Spleen (tissue), 11 donors: ENCODE data around the gene MX2. TPM values are rescaled to one million over a fixed set of nuclear protein-coding genes. Genes with fewer than 3 reads are reported as not detected.

Experiments used
- DNase-seq: peaks from one replicate; pipeline ENCODE4 v3.0.0-alpha.2; 2020
- H3K27ac ChIP-seq, 8 donors: fragments of 200-600 bp; sonication (generic) in 7 of 8; 1 replicate in 4 of 8; 2 replicates in 4 of 8; pipeline versions ENCODE4 v1.5.0 to v1.8.0; 2016 to 2021; ENCODE audit warnings: inconsistent platforms in 4 of 8, mild to moderate bottlenecking in 4 of 8, moderate library complexity in 1 of 8
- H3K27me3 ChIP-seq, 7 donors: fragments of 200-600 bp; sonication (generic) in 6 of 7; replicated peaks in 1 of 7; 1 replicate in 4 of 7; 2 replicates in 3 of 7; pipeline versions ENCODE4 v1.5.0 to v1.8.0; 2016 to 2021; ENCODE audit warnings: inconsistent platforms in 3 of 7, mild to moderate bottlenecking in 1 of 7
- H3K36me3 ChIP-seq, 6 donors: fragments of 200-600 bp; sonication (generic) in 5 of 6; 1 replicate in 4 of 6; 2 replicates in 2 of 6; pipeline versions ENCODE4 v1.5.0 to v1.8.0; 2016 to 2021; ENCODE audit warnings: inconsistent platforms in 2 of 6
- H3K4me1 ChIP-seq, 6 donors: fragments of 200-600 bp; sonication (generic) in 5 of 6; 1 replicate in 3 of 6; 2 replicates in 3 of 6; pipeline versions ENCODE4 v1.5.0 to v1.8.0; 2016 to 2021; ENCODE audit warnings: inconsistent platforms in 3 of 6
- H3K4me3 ChIP-seq, 8 donors: fragments of 200-600 bp; sonication (generic) in 7 of 8; 1 replicate in 4 of 8; 2 replicates in 4 of 8; pipeline versions ENCODE4 v1.5.0 to v1.8.0; 2016 to 2021; ENCODE audit warnings: inconsistent platforms in 4 of 8, mild to moderate bottlenecking in 4 of 8, moderate library complexity in 2 of 8
- H3K9me3 ChIP-seq, 8 donors: fragments of 200-600 bp; sonication (generic) in 7 of 8; 1 replicate in 4 of 8; 2 replicates in 4 of 8; pipeline versions ENCODE4 v1.5.0 to v1.8.0; 2016 to 2021; ENCODE audit warnings: inconsistent platforms in 4 of 8
- POLR2A ChIP-seq, 3 donors: fragments of 450-650 bp; IDR thresholded peaks; one replicate each; pipeline ENCODE4 v1.5.1; 2017; ENCODE audit warnings: antibody characterized with exemption in 3 of 3, mild to moderate bottlenecking in 1 of 3
- POLR2AphosphoS5 ChIP-seq, 3 donors: sonication (generic); formaldehyde crosslinking; IDR thresholded peaks; one replicate each; pipeline ENCODE4 v1.5.1; 2017; ENCODE audit warnings: antibody characterized with exemption in 3 of 3
- WGBS, 5 donors: extraction: QIAGEN DNeasy Blood & Tissue Kit in 3 of 5; methylation state at CpG; one replicate each; pipeline versions ENCODE4 v1.1.5 to v1.1.7; 2013 to 2018; 5-methylcytosine and 5-hydroxymethylcytosine counted together
- intact Hi-C: fragments of 100-400 bp; cut with DNase I; formaldehyde crosslinking; loops from one replicate; pipeline ENCODE4 v1.15.0; 2023; ENCODE audit warnings: low total_unique reads
- polyA plus RNA-seq, 3 donors: library from polyadenylated mRNA; stranded (reverse); fragments of 200-250 nt; gene quantifications; one replicate each; pipeline ENCODE4 v1.2.1, GENCODE V29; 2013
- total RNA-seq, 7 donors: library from RNA; depleted of rRNA in 3 of 7; stranded (reverse); fragments of >200 nt in 3 of 7; fragmentation: NEBNext Ultra II Directional in 4 of 7; extraction: Animal tissue kit (Norgen Biotek cat#: 25700) in 4 of 7; gene quantifications; one replicate each; pipeline versions ENCODE4 v1.1.0 to v1.2.1, GENCODE V29; 2016 to 2021
- TF ChIP-seq, protein P1 (sequence below), 11 experiments: fragments of 200-600 bp in 7 of 11; fragments of 450-650 bp in 4 of 11; sonication (generic) in 4 of 11; IDR thresholded peaks in 8 of 11; conservative IDR thresholded peaks in 3 of 11; 1 replicate in 7 of 11; 2 replicates in 4 of 11; pipeline versions ENCODE4 v1.4.0 to v1.8.0; 2016 to 2021; ENCODE audit warnings: antibody characterized with exemption in 11 of 11, inconsistent platforms in 4 of 11, mild to moderate bottlenecking in 1 of 11
- donor health status: healthy with polysubstance abuse.
- donor health status: DM: no; HTN: no; CAD: no; lungs with moderate emphysema.
- donor health status: DM: no; HTN: no; CAD: no.
- donor health status: Bipolar disorder and iron deficiency.
- donor health status: healthy.
- donor health status: DM: no; HTN: no; CAD: no.
- donor health status: DM: yes; HTN: yes; CAD: no.

The MX2 gene
- total and polyA plus RNA-seq, 10 donors, result 20.0 to 109 (median 71.8) TPM

DNA sequence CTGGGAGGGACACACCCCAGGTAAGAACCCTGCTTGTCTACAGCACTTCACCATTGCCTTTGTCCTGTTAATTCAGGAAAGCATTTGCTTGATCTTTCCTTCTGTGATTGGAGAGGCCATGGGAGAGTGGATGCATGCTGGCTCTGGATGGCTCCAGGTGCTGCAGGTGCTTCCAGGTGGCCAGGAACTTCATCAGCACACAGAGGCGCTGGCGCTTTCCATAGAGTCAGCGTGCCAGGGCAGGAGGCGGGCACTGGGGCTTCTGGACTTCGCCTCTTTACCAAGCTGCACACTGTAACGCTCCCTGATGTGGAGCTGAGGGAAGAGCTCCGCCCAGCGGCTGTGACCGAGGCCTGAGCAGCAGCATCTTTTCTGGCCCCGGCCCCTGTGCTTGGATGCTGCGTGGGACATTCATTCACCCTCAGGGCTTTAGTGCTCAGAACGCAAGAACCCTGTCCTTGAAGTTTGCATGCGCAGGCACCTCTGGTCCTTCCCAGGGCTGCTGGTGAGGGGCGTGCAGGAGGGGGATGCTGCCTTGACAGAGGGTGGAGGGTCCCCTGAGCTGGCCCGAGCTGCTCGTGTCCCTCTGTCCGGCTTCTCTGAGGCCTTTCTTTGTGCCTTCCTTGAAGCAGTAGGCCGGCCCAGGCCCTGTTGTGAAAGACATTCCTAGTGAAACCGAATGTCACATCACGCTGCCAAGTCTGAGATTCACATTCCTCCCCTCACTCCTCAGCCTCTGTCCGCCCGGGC lies 1.6 kb upstream of the MX2 start:
- intact Hi-C loops, result loop anchor here (10.0 kb wide), 1 partner anchor 65 kb away; the partner anchor contains the start of gene MX1
- WGBS, 5 donors, result 78 to 92% (median 87%) methylated on average over 16 to 22 of the region's 22 CpGs
- H3K27me3 ChIP-seq, result no peaks in the 10 kb centered on the region
- TF ChIP-seq, protein P1, sequence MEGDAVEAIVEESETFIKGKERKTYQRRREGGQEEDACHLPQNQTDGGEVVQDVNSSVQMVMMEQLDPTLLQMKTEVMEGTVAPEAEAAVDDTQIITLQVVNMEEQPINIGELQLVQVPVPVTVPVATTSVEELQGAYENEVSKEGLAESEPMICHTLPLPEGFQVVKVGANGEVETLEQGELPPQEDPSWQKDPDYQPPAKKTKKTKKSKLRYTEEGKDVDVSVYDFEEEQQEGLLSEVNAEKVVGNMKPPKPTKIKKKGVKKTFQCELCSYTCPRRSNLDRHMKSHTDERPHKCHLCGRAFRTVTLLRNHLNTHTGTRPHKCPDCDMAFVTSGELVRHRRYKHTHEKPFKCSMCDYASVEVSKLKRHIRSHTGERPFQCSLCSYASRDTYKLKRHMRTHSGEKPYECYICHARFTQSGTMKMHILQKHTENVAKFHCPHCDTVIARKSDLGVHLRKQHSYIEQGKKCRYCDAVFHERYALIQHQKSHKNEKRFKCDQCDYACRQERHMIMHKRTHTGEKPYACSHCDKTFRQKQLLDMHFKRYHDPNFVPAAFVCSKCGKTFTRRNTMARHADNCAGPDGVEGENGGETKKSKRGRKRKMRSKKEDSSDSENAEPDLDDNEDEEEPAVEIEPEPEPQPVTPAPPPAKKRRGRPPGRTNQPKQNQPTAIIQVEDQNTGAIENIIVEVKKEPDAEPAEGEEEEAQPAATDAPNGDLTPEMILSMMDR (IDR thresholded peaks at IDR 0.05 in 8 of 11, conservative IDR thresholded peaks at IDR 0.05 in 3 of 11), result no peak
- peak in 1 of 3 donors; percentile 9 for TF ChIP-seq POLR2AphosphoS5 (IDR thresholded peaks at IDR 0.05)
- H3K4me1 ChIP-seq, result peaks cover 18 to 55% (median 41%) of the 10 kb centered on the region in 6 donors
- H3K9me3 ChIP-seq, result no peaks in the 10 kb centered on the region
- H3K36me3 ChIP-seq, result peaks cover 0 to 19% (median 0%) of the 10 kb centered on the region in 6 donors
- no peak overlapping the region for H3K4me3 ChIP-seq
- peak; percentile 80 for DNase-seq
- H3K27ac ChIP-seq, result peak overlapping the region in 7 of 8 donors; percentile 51 to 99 (median 95)

DNA sequence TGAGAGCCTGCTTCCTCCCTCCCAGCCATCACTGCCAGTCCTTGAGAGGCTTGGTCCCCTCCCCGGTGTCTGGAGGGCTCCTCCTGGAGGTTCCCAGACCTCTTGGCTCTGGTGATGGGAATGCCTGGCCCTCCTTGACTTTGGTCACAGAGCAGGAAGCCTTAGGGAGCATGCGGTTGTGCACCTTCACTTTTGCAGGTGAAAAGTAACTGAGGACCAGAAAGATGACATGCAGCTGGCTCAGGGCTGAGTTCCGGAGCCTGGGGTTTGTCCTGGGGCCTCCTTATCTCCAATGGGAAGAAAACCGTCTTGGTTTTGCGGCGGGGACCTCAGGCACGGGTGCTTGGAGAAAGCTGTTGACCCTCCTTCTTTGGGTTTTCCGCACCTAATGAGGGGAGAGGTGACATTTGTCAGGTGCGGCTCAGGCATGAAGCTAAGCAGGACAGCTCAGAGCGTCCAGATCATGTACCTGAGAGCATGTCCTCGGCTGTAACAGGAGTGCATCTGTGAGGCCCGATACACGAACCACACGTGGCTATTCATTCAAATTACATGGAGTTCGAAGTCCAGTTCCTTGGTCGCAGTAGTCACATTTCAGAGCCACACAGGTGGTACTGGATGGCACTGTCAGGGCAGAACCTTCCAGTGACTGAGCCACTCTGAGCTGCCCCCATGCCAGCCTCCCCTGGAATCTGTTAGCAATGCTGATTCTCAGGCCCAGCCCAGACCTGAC lies 608 bp upstream of the MX2 start:
- DNase-seq, result peak; percentile 77
- H3K9me3 ChIP-seq, result no peaks in the 10 kb centered on the region
- peak overlapping the region in 7 of 8 donors; percentile 29 to 82 (median 49) for H3K4me3 ChIP-seq
- intact Hi-C loops, result loop anchor here (10.0 kb wide), 1 partner anchor 64 kb away; the partner anchor contains the start of gene MX1
- peaks cover 0 to 26% (median 1%) of the 10 kb centered on the region in 6 donors for H3K36me3 ChIP-seq
- H3K4me1 ChIP-seq, result peaks cover 25 to 65% (median 49%) of the 10 kb centered on the region in 6 donors
- no peak for TF ChIP-seq POLR2A (IDR thresholded peaks at IDR 0.05)
- TF ChIP-seq POLR2AphosphoS5 (IDR thresholded peaks at IDR 0.05), result no peak
- TF ChIP-seq, protein P1 (IDR thresholded peaks at IDR 0.05 in 8 of 11, conservative IDR thresholded peaks at IDR 0.05 in 3 of 11), result no peak
- WGBS, 5 donors, result 87 to 91% (median 89%) methylated on average over 15 to 16 of the region's 16 CpGs
- peak overlapping the region; percentile 88 to 99 (median 95) for H3K27ac ChIP-seq
- no peaks in the 10 kb centered on the region for H3K27me3 ChIP-seq

DNA sequence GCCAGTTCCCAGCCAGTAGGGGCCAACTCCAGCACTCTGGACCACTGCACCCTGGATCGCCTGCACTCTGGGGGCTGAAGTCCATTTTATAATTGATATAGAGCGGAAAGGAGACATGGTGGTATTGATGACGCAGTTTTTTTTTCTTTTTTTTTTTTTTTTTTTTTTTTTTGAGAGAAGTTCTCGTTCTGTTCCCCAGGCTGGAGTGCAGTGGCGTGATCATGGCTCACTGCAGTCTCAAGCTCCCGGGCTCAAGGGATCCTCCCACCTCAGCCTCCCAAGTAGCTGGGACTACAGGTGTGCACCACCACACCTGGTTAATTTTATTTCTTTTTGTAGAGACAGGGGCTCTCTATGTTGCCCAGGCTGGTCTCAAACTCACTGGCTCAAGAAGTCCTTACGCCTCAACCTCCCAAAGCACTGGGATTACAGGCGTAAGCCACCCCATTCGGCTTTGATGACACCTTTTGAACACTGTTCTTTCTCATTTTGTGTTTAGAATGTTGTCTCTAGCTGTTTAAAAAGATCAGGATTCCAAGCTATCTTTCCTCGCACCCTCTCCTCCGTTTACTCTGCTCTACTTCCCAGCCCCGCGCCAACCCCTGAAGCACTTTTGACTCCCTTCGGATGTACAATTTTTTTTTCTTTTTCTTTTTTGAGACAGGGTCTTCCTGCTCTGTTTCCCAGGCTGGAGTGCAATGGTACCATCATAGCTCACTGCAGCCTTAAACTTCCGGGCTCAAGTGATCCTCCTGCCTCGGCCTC lies 960 bp downstream of the MX2 start:
- intact Hi-C loops, result loop anchor here (10.0 kb wide), 1 partner anchor 62 kb away; the partner anchor contains the start of gene MX1
- no peaks in the 10 kb centered on the region for H3K9me3 ChIP-seq
- H3K27ac ChIP-seq, result peak overlapping the region; percentile 88 to 99 (median 95)
- no peaks in the 10 kb centered on the region for H3K27me3 ChIP-seq
- peaks cover 41 to 81% (median 64%) of the 10 kb centered on the region in 6 donors for H3K4me1 ChIP-seq
- TF ChIP-seq, protein P1 (IDR thresholded peaks at IDR 0.05 in 8 of 11, conservative IDR thresholded peaks at IDR 0.05 in 3 of 11), result no peak
- TF ChIP-seq POLR2A (IDR thresholded peaks at IDR 0.05) (no peak), POLR2AphosphoS5 (IDR thresholded peaks at IDR 0.05) (no peak)
- H3K4me3 ChIP-seq, result peak overlapping the region; percentile 29 to 82 (median 49)
- DNase-seq, result peak; percentile 47
- WGBS, 5 donors, result 72 to 76% (median 75%) methylated on average over 16 of the region's 16 CpGs
- H3K36me3 ChIP-seq, result peaks cover 0 to 31% (median 1%) of the 10 kb centered on the region in 6 donors
